ENCODE data around the gene TRIO.

DNA sequence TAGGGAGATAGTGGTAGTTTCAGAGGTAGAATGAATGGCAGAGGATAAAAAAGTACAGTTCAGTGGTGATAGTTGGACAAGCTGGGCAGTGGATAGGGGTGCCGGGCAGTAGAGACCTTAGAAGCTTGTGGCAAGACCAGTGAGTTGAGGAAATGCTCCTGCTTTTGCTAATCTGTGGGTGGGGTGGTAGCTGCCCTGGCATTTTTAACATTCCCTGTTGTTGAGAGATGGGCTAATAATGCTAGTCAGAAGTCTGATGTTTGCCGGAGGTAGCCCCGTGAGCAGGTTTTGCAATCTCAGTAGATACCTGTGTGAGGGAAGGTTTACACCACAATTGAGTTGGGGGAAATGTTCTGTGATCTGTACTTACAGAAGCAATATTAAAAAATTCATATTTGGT, 91.1 kb downstream of the TRIO start:
- TF ChIP-seq CTCF (IDR thresholded peaks at IDR 0.05; ENCODE audit: control extremely low read depth in 1 of 3, insufficient read depth in 1 of 3, low read depth in 1 of 3, low read length in 3 of 3) (no peak), SIX5 (IDR thresholded peaks at IDR 0.05; ENCODE audit: low read depth, low read length) (no peak), FOSL1 (IDR thresholded peaks at IDR 0.05; ENCODE audit: insufficient read depth, low read depth, low read length) (no peak), CEBPB (IDR thresholded peaks at IDR 0.05; ENCODE audit: low read depth, low read length) (0 out of 2 replicates have a peak, but pooled peaks have one; percentile 22), ASH2L (IDR thresholded peaks at IDR 0.05; ENCODE audit: low read length) (no peak), POLR2AphosphoS5 (IDR thresholded peaks at IDR 0.05; ENCODE audit: low read depth, low read length) (no peak), CHD2 (IDR thresholded peaks at IDR 0.05; ENCODE audit: low read length) (no peak), POLR2A (IDR thresholded peaks at IDR 0.05; ENCODE audit: control extremely low read depth in 1 of 2, low read depth in 2 of 2, low read length in 2 of 2) (no peak), RAD21 (IDR thresholded peaks at IDR 0.05 in 1 of 2, conservative IDR thresholded peaks at IDR 0.05 in 1 of 2; ENCODE audit: low read depth in 2 of 2, low read length in 2 of 2) (no peak)
- TF ChIP-seq, protein P1, sequence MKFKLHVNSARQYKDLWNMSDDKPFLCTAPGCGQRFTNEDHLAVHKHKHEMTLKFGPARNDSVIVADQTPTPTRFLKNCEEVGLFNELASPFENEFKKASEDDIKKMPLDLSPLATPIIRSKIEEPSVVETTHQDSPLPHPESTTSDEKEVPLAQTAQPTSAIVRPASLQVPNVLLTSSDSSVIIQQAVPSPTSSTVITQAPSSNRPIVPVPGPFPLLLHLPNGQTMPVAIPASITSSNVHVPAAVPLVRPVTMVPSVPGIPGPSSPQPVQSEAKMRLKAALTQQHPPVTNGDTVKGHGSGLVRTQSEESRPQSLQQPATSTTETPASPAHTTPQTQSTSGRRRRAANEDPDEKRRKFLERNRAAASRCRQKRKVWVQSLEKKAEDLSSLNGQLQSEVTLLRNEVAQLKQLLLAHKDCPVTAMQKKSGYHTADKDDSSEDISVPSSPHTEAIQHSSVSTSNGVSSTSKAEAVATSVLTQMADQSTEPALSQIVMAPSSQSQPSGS (IDR thresholded peaks at IDR 0.05; ENCODE audit: low read length), result no peak
